GM18520 (cell line): Measurements from ENCODE around the gene DUSP7.

ENCODE experiments used
- ATAC-seq: cut with Tn5 transposase; IDR thresholded peaks from one replicate; pipeline ENCODE4 v1.9.1; 2021; ENCODE audit not compliant: unreplicated experiment

The DUSP7 gene

GRCh38 chr3:52086976-52087663 is 30.7 kb upstream of the DUSP7 start:
- ATAC-seq, result no peak

DNA sequence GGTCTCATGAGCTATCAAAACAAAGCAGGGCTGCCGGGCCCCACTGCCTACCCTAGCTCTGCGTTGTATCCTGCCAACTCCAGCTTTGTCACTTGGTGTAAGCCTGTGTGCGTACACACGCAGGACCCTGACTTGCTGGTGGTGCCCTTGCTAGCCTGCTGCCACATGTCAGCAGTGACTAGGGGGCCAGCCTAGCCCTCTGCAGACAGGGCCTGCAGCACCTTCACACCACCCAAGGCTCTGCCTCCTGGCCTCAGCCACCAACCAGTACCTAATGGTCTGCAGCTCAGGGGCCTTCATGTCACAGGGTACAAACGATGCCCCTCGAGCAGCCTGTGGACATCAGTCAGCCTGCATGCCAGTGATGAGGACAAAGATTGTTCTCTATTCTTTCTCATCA is 30.1 kb upstream of the DUSP7 start:
- ATAC-seq, result no peak

DNA sequence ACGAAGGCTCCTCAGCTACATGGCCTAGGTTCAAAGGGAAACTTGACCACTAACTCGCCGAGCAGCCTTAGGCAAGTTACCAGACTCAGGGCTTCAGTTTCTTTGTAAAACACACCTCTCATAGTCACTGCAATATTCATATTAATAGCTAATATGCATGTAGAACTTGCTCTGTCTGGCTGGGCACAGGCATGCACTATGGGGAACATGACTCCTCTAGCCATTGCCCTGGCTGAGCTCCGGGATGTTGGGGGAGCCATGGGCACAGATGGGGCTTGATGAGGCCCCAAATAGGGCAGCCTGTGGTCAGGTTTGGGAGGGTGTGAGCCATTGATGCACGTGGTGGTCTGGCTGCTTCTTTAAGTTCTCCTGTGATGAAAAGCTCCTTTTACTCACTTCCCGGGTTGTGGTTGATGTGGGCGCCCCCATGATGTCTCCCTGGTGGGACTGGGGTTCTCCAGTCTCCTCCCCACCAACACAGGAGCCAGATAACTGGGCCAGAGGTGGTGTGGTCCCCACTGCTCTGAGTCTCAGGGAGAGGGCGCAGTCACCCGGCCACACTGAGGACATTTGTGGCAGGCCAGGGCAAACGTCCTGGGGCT is 29.4 kb upstream of the DUSP7 start:
- ATAC-seq, result no peak

DNA sequence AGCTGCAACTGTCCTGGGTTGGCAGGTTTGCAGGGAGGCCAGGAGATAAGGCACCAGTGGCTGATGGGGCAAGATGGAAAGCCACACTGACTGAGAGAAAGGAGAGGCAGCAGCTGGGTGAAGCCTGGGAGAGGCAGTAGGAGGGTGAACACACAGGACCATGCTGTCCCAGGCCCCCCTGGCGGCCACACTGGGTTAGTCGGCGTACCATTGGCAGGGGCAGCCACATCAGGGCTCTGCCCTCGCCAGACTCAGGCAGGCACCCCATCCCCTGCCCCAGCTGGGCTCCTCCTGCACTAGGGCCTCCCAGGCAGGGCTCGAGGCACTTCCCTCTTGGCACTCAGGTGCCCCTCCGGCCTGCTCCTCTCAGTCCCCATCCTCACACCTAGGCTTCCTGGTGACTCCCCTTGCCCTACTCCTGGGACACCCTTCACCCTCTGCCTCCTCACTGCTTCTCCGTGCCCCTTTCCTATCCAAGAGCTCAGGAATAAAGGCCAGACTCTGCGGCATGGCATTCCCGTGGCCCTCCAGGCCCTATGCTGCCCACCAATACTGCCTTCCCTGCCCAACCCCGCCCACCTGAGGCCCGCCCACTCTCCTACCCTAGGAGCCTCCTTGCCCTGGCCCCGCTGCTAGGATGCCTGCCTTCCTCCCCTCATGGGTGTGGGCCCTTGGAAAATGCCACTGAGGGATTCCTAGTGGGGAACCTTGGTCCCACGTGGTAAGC is 28.7 kb upstream of the DUSP7 start:
- no peak for ATAC-seq

- ATAC-seq, result no peak
Measured at GRCh38 chr3:52084216-52084945, 28.0 kb upstream of the DUSP7 start.

- ATAC-seq, result no peak
Measured at GRCh38 chr3:52083556-52084087, 27.3 kb upstream of the DUSP7 start.

DNA sequence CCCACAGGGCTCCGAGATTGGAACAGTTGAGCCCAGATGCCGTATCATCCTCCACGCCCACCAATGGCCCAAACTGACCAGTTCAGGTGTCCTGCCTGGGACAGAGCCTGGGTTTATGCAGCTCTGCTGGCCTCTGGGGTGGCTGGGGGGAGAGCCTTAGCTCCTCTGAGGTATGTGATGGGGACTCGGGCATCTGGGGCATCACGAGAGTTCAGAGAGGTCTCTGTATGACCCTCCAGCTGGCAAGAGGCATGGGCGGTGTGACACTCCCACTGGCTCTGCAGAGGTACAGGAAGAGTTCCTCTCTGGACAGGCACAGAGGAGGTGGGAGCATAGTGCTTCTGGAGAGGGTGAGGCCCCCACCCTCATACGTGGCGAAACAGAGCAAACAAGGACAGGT is 26.6 kb upstream of the DUSP7 start:
- no peak for ATAC-seq

DNA sequence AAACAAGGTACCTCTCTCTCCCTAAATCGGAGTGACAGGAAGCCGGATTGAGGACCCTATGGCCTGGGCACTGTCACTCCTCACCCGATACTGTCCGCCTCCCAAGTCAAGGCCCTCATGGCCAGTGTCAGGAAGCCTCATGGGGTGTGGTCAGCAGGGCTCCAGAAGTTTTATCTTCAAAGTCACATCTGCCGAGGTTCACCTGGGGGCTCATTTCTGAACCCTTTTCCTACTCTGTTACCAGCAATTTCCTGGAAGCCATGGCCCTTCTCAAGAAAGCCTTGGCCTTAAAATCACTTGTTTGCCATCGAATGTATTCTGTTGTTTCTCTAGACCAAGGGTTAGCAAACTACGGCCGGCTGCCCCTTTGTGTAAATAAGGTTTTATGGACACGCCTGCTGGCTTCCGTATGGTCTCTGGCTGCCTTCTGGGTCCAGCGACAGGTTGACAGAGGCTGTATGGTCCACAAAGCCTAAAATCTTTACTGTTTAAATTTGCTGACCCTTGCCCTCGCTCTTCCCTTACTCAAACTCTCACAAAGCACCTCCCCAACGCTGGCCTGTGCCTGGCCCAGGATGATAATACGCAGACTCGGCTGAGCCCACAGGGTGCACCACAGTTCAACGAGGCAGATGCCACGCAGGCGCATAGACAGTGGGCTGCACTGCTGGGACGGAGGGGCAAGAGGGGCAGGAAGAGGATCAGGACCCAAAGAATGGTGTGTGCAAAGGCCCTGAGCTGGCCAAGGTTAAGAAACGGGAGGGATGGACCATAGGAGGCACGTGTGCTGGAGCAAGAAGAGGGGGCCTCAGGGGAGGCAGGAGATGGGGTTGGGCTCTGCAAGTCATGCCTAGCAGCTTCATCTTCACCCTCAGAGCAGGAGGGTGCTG is 24.7 kb upstream of the DUSP7 start:
- ATAC-seq, result no peak

DNA sequence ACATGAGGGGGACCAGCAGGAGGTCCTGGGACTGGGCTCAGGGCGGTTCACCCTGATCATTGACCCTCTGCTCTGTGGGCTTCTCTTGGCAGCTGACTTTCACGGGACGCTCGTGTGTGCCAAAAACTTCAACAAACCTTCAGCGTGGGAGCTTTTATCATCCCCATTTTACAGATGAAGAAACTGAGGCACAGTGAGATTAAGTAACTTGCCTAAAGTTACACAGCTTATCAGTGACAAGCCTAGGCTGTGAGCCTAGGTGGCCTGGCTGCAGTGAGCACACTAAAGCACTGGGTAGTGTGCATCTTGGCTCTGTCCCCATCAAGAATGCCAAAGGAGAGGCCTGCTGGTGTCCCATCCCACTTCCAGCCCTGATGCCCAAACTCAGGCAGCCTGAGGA is 23.6 kb upstream of the DUSP7 start:
- no peak for ATAC-seq

DNA sequence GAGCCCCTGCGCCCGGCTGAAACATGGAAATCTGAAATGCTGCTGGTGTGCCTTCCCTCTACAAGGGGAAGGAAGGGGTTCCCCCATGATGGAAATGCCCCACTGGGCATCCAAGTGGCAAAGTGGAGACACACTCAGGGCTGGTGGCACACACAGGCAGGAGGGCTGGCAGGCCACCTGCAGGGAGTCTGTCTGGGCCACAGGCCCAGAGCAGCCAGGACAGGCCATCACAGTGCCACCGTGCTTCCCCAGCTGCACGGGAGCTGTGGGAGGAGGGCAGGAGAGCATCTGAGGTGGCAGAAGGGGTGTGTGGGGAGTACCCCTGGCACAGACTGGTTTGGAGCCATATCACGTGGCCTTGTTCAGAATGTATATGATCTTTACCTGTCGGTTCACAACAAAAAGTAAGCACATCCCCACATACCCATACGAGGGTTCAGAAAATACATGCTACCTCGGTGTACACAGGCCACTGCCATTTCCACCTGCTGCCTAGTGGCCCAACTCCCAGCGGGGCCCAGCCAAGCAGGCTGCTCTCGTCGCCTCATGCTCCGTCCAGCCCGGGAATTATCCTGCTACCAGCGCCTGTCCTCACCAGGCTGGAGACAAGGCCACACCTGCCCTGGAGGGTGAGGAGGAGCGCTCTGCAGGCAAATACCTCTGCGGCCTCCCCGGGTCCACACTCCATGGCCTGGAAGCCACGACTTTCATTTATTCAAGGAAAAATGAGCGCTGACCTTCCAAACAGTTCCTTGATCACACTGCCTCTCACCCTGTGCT is 22.6 kb upstream of the DUSP7 start:
- no peak for ATAC-seq

DNA sequence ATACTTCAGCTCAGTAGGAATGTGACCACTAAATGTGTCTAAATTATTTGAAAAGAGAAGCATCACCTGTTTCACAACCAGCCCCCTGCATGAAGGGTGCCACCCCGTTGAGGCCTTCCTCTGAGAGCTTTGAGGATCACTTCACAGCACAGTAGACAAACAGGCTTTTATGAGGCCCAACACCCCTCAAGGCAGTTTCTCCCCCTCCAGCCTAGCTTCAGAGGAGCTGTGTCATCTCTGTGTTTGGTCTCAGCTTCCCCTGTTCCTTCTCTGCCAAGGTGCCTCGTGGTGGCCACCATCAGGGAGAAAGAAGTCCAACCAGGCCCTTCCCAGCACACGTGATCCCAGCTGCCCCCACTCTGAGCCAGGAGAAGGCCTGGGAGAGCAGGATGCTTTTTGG is 21.6 kb upstream of the DUSP7 start:
- no peak for ATAC-seq

DNA sequence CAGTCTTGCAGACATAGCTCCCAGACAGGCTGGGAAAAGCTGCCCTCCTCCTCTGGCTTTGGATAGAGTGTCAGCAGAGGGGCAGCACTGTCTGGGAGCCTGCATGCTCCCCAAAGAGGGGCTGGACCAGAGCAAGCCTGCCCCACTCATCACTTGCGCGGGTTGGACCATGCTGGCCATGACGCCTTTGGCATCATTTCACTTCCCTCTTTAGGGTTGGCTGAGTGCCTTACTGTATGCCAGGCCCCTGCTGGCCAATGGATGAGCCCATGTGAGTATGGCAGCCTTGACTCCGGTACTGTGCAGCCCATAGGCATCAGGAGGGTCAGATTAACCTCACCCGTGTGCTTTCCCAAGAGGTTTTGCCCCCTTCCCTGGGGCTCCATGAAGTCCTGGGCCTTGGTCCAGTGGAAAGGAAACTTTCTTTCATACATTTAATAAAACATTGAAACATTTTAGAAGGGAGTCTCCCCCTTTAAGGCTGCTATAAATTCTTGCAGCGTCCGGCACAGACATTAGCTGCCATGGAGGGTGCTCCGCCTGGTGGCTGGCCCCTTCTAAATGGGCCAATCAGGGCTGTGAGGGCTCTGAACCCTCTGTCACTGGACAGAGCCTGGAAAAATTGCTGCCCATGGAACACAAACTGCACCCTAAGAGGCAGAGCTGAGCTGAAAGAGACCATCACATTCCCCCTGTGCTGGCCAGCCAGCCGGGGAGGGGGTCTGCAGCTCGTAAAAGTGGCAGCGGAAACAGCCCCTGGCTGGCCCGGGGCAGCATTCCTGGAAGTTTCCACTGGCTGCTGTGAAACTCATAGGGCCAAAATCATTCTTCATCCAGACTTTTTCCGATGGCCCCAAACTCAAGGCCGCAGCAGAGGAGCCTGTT is 20.8 kb upstream of the DUSP7 start:
- no peak for ATAC-seq

- ATAC-seq, result no peak
Measured at GRCh38 chr3:52073490-52073889, 17.1 kb upstream of the DUSP7 start.

DNA sequence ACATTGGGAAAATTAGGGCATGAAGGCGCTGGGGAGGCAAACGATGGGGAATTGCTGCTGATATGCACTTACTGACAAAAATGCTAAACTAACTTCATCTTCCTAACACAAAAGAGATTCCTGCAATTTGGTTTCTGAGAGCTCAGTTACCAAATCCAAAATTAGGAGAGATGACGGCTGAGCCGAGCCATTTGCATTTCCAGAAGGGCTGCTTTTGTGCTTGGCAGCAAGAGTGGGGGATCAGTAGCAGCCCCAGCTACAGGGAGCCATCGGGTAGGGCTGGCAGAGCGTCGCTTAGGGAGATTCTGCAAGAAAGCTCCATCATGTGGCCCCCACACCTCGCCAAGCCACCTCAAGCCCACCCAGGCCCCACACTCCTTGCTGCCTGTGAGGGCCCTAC is 16.1 kb upstream of the DUSP7 start:
- no peak for ATAC-seq

DNA sequence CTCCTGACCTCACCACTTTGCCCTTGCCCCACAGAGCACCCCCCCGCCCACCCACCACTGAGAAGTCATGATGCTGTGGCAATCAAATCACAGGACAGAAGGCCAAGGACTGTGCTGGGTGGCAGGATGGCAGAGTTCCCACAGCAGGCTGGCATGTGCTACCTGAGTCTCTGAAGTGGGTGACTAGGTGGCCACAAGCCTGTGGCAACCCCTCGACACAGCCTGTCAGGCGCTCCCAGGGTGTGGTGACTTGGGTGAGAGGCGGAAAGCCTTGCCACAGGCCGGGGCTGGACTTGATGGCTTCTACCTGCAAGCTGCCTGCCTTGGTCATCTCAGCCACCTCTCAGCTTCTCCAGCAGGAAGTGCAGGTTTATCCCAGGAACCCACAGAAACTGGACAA is 15.6 kb upstream of the DUSP7 start:
- ATAC-seq, result no peak

DNA sequence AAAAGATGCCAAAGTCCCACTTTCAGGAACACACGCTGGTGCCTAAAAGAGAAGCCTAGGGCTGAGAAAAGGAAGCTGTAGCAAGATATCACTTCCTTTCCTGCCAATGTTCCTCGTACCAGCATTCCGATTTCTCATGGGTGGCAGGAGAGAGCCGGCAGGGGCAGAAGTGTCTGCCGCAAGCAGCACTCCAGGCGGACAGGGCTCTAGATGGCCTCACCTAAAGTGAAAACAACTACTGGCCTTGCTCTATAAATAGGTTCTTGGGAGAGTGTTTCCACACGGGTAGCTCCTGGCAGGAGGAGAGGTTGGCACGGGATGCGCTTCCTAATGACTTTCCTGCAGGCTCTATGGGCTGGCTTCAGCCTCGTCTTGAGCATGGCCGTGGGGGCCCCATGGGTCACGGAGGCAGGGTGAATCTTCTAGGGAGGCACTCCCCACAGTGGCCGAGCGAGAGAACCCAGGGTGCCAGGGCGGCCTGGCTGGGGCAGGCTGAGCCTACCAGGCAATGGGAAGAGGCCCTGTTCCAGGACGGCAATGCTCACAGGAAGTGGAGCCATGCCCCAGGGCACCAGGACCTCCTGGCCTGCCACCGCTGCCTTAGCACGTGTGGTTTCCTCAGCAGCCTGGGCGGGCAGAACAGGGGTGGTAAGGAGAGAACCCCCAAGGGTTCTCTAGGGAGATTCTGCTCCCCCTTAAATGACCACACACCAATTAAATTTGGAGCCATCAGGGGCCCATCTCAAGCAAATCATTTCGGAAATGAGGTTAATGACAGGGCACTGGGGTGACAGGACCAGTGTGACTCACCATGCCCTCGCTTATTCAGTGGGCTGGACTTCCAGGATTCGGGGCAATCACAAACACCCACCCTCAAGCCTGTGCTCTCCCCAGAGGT is 14.6 kb upstream of the DUSP7 start:
- no peak for ATAC-seq

- no peak for ATAC-seq
Measured at GRCh38 chr3:52069855-52070254, 13.5 kb upstream of the DUSP7 start.

- ATAC-seq, result no peak
Measured at GRCh38 chr3:52069135-52069534, 12.8 kb upstream of the DUSP7 start.
